COLO829 (cell line): ENCODE results near the gene STMP1.

Experiments
- DNase-seq: peaks from one replicate; pipeline ENCODE4 v3.0.0; 2012; ENCODE audit warnings: low spot score

STMP1 gene

DNA sequence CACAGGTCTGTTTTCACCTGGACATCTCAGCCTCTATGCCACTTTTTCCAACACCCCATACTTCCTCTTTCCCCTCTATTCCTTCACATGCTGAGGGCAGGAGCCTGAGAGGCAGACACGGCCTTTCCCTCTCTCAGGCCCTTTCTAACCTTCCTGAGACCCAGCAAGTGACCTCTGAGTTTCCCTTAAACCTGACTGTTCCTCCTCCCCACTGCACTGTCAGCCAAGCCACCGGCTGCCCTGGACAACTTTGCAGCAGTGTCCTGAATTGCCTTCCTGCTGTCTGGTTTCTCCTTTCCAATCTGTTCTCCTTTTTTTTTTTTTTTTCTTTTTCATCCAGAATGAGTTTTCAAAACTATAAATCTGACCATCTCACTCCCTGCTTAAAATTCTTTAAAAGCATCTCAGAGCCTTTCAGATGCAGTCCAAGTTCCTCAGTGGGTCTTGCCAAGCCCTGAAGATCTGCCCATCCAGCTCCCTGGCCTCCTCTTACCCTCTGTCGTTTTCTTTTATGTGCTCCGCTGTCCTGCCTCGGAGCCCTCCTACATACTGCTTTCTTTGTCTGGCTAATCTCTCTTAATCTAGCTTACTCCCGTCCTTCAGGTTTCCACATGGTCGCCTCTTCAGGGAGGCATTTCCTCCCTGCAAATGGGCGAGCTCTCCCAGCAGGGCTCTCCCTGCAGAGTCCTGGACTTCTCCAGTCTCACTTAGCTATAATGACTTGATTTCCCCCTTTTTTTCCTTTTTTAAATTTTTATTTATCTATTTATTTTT is 35.1 kb downstream of the STMP1 start:
- DNase-seq, result peak; percentile 88

DNA sequence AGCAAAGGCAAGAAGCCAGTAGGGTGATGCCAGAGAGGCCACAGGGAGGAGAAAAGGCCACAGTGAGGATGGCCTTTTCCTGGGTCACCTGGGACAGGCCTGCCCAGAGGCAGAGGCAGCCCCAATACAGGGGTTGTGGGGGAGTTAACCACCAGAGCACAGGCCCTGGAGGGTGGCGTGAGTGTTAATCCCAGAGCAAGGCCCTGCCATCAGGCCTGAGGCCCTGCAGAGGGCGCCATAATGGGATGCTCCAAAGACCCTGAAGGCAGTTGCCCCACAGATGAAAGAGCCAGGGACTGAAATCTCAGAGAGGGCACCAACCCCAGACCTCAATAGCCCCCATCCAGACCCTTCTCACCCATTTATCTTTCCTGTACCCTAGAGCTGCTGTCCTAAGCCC is 41.8 kb downstream of the STMP1 start:
- no peak for DNase-seq

DNA sequence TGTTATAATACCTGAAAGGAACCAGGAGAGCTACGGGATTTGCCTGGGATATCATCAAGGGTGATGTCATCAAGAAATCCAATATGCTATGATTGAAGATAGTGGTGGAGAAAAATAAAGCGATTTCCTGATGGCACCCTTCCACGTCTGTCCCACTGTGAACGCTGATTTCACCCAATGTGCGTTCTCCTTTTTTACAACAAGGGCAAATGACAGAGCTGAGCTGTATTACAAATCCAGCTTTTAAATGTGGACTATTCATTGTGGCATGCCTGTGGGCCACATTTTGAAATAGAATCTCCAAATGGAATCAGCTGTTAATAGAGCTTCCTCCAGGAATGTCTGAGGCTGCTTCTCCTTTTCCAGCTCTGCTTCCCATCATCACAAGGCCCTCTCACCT is 42.4 kb downstream of the STMP1 start:
- DNase-seq, result no peak

DNA sequence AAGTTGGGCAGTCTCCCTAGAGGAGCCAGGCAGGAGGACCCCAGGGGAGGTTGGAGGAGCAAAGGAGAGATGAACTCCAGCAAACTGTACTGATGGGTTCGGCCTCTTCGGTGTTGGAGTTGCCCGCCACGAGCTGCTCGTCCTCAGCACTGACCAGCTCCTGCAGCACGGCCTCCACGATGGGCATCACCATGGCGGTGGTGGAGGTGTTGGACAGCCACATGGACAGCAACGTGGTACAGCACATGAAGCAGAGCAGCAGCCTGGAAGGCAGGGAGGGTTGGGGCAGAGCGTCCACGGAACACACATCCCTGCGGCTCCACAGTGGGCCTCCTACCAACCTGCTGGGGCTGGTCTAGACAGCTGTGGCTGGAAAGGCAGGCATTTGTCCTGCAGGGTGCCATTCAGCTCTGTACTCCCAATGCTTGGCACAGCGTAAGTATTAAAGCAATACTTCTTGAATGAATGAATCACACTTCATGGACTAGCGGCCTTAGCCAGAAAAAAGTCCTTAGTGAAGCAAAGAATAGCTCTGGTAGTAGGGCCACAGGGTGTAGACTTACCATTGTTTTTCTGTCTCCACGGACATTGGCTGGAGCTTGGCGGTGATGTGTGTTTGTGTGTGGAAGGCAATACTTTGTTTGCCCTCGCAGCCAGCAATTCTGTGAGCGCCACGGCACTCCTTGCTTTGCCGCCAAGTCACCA is 43.9 kb downstream of the STMP1 start:
- no peak for DNase-seq

DNA sequence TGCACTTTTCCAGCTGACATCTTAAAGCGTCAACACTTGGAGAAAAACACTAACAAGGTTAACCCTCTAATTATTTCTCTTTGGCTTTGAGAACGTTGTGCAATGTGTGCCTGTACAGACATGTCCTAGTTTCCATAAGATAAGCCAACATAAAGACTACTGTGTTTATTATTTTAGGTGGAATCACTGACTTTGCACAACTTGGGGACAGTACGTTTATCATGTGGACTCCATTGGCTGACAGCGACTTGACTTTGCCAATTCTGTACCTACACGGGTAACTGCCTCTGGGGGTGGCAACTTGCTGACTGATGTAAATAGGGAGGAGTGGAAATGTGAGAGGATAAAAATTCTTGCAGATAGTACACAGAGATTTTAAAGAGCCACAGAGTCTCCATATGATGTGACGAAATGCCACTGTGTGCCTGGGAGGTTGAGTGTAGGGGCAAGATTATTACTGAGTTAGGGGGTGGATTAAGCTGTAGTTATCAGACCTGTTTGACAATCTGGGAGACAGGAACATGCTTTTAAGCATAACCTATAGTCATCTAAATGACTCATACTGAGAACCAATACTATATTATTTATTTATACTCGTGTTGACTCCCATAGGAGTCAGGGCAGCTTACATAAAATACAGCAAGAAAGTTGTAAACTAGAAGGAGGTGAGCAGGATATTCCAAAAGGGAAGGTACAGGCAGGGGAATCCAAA is 44.7 kb downstream of the STMP1 start:
- no peak for DNase-seq

DNA sequence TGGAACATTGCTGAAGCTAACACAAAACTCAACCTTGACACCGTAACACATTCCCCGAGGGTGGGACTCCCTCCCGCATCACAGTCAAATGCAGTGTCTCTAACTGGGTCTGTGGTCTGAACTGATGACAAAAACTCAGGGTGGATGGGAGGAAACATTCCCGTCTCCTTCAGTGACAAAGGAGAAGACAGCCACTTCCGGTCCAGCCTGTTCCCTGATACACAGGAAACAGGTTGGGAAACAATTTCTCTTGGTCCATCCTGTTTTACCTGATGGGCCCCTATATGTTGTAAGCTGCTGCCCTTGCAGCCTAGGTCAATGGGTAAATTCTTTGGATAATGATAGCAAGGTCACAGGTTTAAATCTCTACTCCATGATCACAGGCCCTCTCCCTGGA is 45.3 kb downstream of the STMP1 start:
- DNase-seq, result no peak

DNA sequence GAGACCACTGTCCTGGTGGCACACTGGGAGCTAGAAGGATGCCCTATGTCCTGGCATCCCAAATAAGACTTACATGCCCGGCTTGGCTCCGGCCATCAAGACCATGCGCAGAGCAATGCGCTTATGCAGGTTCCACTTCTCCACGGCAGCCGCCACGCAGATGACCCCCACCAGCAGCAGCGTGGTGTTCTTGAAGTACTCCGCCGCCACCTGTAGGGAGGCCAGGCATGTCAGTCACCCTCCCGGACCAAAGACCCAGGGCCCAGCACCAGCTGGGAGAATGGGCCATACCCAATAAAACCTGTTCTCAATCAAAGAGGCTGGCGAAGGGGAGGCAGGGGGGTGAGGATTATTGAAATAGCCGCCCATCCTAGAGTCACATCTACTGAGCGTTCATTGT is 45.7 kb downstream of the STMP1 start:
- no peak for DNase-seq

DNA sequence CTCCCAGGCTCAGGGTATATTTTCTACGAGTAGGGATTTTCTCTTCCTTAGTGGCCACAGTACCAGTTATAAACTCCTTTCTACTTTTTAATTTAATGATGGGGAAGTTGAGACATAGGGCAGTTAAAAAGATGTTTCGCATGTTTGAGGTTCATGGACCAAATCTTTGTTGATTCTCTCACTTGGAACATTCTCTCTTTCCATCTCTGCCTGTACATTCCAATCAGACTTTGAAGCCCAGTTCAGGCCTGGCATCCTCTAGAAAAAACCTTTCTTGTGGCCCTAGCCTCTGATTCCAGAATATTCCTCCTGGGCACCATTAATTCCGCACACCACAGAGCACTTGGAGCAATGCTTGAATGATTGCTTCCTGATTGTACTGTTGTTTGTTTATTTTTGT is 47.2 kb downstream of the STMP1 start:
- DNase-seq, result no peak

DNA sequence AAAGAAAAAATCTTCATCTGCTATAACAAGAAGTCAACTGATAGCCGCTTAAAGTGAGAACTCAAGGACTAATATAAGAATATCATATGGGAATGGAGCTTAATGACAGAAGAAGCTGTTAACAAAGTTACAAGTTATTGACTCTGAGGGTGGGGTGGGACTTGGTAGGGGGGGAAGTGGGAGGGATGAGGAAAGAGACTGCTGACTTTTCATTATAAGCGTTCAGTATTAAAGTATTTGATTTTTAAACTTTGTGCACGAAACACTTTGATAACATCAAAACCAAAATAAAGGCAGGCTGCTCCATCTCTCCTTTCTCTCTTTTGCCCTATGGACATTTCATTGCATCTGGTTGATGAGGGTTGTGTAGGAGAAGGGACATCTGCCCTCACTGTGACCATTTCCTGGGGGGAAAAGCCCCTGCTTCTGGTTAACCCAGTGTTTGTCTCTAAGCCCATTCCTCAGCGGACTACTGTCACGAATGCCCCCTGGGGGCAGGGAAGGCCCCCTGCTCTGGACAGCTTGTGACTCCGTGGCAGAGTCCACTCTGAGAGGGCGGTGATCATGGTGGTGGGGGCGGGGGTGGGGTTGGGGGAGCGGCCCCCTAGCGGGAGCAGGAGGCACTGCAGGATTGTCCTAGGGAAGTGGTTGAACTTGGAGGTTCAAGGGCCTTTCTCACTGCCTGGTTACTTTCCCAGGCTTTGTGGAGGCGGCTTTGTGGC is 48.3 kb downstream of the STMP1 start:
- DNase-seq, result peak; percentile 64

DNA sequence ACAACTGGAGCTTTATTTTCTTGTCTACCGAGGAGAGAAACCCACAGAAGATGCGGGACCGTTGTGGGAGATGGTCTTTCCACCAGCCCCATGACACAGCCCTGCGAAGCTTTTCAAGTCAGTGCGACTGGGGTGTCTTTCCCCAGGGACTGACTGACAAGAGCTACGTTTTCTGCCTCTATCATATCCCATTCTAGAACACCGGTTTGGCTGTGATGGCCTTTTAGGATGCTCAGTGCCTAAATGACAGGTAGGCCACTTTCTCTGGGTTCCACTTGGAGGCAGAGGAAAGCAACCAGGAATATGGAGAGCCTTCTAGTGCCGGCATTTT is 48.8 kb downstream of the STMP1 start:
- DNase-seq, result no peak

DNA sequence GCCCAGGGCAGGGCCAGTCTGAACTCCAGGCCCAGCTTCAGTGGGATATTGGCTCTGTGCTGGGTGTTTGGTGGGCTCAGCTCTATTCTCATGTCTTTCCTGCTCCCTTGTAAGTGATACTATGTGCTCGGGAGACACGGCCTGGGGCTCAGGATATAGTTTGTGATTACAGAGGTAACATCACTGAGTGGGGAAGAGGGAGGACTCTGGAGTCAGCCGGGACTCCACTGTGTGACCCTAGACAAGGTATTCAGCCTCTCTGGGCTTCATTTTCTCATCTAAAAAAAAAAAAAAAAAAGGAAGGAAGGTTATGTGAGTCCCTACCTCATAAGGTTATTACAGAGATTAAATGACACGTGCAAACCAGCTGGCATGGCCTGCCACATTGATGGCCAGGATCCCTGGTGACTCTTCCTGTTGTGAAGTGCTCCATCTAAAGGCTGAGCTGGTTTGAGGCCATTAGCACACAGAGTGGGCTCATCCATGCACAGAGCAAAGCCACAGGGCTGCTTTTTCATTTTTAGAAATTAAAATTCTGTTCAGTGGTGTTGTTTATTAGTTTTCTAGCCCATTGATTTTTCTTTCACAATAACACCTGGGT is 50.0 kb downstream of the STMP1 start:
- no peak for DNase-seq

DNA sequence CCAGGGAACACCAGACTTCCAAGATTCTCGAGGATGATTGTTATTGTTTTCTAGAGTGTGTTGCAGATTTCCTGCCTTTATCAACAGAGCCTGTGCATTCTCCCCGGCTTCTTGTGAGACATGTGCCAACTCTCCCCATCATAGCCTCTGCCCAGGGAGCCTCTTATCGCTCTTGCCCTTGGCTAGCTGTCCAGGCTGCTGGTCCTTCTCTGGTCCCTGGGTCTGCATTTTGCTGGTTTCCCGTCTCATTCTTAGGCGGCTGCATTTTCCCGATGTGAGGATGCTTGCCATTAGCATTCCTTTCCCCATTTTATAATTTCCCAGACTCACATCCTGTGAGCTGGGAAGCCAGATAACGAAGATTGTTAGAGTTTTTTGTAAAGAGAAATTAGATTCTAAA is 50.5 kb downstream of the STMP1 start:
- DNase-seq, result no peak

DNA sequence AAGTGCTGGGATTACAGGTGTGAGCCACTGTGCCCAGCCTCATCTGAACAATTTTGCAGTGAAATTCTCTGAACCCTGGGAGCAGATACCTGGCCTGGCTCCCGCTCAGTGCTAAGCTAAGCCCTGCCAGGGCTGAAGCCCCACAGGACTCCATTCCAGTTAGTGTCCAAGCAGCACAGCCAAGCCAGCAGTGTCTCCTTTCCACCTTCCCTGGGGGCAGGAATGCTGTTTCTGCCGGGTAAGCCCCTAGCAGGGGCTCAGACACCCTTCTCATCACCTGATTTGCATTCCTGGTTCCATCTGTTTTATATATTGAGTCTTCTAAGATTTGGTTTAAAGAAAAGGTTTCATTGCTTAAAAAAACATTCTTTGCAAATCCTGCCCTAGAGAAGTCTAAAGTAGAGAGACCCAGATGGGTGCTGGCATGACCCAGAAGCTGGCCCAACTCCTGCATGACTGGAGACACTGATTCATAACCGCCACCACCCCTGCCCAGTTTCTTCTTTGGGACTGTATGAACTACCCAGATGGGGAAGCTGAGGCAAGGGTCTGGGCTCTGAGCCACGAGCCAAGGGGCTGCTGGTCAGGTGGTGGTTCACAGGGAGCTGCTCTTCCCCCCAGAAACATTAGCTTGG is 51.6 kb downstream of the STMP1 start:
- no peak for DNase-seq

DNA sequence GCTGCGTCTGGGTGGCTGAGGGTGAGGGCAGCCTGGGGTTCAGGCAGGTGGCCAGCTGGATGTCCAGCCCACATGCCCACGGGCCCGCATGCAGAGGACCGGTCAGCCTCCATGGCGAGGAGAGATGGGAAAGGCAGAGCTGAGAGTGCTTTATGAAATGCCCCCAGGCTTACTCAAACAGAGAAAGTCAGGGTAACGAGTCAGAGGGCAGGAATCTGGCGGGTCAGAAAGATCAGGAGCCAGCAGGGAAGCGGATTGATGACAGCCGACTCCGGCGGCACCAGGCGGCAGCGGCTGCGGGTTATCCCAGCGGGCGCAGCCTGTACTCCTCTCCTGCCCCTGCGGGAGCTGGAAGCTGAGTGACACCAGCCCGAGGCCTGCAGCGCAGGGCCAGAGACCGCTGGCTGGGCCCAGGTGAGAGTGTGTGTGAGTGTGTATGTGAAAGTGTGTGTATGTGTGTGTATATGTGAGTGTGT is 52.3 kb downstream of the STMP1 start:
- DNase-seq, result peak; percentile 88

DNA sequence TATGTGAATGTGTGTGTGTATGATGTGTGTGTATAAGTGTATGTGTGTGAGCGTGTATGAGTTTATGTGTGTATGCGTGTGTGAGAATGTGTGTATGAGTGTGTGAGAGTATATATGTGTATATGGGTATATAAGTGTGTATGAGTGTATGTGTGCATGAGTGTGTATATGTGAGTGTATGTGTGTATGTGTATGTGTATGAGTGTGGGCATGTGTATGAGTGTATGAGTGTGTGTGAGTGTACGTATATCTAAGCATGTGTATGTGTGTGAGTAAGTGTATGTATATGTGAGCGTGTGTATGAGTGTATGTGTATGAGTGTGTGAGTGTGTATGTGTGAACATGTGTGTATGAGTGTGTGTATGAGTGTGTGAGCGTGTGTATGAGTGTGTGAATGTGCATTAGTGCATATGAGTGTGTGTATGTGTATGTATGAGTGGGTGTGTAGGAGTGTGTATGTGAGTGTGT is 52.8 kb downstream of the STMP1 start:
- no peak for DNase-seq

DNA sequence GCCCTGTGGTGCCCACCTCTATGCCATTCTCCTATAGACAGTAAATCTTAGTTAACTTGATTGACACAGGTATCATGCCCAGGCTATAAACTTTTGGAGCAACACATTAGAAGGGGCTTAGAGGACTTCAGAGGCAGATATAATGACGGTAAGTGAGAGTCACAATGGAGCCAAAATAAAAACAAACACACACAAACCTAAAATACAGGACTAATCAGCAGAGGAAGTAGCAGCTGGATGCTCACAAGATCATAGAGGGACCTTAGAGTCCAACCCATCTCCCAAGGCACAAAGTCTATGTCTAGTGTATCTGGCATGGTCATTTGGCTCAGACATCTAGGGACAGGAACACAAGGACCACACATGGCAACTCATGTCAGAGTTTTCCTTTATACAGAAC is 53.4 kb downstream of the STMP1 start:
- DNase-seq, result no peak

DNA sequence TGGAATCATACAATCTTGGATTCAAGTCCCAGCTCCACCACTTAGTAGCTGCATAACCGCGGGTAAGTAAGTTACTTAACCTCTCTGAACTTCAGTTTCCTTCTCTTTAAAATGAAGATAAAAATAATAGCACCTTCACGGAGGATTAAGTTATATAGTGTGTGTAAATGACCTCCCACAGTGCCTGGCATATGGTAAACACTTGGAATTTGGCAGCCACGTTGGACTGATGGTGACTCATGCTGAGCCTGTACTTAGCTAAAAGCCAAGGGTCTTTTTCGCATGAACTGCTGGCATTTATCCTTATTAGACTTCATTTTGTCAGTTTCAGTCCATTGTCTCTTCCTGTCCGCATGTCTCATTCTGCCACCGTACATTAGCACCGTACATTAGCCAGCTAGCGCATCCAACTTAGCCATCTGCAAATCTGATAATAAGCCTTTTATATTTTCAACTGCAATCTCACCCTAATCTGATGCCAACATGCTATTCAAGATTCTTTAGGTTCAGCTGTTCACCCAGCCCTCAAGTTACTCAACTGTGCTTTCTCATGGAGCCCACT is 54.4 kb downstream of the STMP1 start:
- peak; percentile 89 for DNase-seq

DNA sequence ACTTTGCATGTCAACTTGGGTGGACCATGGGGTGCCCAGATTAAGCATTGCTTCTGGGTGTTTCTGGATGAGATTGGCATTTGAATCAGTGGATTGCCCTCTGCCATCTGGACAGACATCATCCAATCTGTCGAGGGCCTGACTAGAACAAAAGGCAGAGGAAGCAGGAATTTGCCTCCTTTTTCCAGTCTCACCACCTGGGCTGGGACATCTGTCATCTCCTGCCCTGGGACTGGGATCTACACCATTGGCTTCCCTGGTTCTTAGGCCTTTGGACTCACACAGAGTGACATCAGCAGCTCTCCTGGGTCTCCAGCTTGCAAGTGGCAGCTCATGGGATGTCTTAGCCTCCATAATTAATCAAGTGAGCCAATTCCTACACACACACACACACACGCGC is 55.4 kb downstream of the STMP1 start:
- no peak for DNase-seq

DNA sequence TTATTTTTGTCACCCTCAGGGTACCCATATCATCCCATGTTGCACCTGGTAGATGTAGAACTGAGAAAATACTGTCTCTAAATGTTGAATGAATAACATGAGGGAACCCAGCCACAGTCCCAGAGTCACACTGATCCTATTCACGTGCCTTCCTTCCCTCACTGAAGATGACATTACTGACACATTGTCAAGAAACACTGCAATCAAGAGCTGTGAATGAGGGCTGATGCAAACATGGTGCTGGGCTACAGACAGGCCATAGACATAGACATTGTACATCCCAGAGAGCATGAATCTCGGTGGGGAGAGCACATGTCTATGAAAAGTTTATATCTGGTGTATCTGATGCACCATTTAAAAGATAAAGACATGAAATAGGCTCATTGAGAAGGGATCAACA is 55.9 kb downstream of the STMP1 start:
- DNase-seq, result no peak

DNA sequence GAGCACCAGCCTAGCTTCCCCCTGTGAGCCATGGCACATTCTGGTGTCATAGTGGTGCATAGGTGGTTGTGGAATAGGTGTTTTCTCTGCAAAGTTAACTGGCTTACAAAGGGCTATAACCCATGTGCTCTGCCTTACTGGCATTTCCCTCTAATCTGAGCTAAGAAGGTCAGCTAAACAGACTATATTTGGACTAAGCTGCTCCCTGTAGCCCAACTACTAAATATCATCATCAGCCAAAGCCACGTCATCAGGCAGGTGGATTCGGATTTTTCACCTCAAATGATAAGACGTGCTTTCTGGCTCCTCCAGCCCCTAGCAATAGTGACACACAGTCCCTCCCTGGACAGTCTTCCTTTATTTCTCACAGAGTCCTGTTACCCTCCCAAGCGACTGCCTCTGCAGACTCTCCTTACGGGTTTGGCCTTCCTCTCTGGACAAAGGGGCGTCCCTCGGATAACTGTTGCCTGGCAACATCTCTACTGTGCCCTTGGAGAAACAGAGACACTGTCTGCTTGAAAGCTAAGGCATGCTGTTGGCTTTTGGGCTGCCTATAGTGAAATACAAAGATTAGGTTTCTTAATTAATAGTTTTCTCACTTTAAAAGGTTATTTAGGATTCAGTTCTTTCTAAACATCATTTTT is 56.6 kb downstream of the STMP1 start:
- no peak for DNase-seq

DNA sequence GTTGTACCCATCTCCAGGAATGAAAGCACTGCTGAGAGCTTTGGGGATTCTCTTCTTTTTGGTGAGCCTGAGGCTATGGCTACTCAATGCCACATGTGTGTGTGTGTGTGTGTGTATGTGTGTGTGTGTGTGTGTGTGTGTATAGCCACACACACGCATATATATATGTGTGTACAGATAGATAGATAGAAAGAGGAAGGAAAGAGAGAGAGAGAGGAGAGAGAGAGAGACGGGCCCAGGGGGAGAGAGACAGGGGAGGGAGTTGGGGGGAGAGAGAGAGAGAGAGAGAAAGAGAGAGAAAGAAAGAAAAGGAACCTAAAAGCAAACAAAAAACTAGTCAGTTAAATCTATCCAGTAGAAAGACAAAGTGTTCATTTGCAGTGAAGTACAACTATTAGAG is 57.4 kb downstream of the STMP1 start:
- DNase-seq, result no peak
